OCI-LY7 (cell line): ENCODE measurements around the gene ARFGAP2. TPM values are rescaled to one million over a fixed set of nuclear protein-coding genes. Genes with fewer than 3 reads are reported as not detected.

Experiments used
- BruUV-seq: library from RNA; stranded (reverse); fragments of 400-500 nt; replicated peaks from 2 replicates; lab custom pipeline; 2021; lab: Mats Ljungman, UMichigan
- CTCF ChIA-PET: fragments of 300-600 bp; sonication (Branson Sonifier 250); formaldehyde crosslinking; loops from one replicate; lab custom pipeline; 2022; ENCODE audit warnings: antibody characterized with exemption; ENCODE audit not compliant: unreplicated experiment; lab: Charles Lee
- POLR2A ChIA-PET: fragments of 300-600 bp; sonication (Branson Sonifier 250); formaldehyde crosslinking; loops from one replicate; lab custom pipeline; 2022; ENCODE audit warnings: antibody characterized with exemption; lab: Charles Lee
- DNase-seq: peaks from one replicate; pipeline ENCODE4 v3.0.0-alpha.2; 2015; ENCODE audit warnings: low spot score
- H2AFZ ChIP-seq: fragments of 200-600 bp; sonication (generic), shearing (Covaris generic); 2 replicates; pipeline ENCODE4 v1.6.1; 2014; ENCODE audit warnings: mild to moderate bottlenecking, antibody characterized with exemption, low read length, moderate library complexity
- H3K27ac ChIP-seq: fragments of 200-600 bp; sonication (generic); 2 replicates; pipeline ENCODE4 v1.5.1; 2014; ENCODE audit warnings: mixed run types, low read depth, mild to moderate bottlenecking, moderate library complexity, low read length, inconsistent platforms; ENCODE audit not compliant: poor library complexity, severe bottlenecking
- H3K36me3 ChIP-seq: fragments of 200-600 bp; sonication (generic); 2 replicates; pipeline ENCODE4 v1.6.1; 2014; ENCODE audit warnings: mild to moderate bottlenecking, antibody characterized with exemption, low read length, moderate library complexity, mixed read lengths; ENCODE audit not compliant: insufficient read depth
- H3K4me1 ChIP-seq: fragments of 200-600 bp; sonication (generic); 2 replicates; pipeline ENCODE4 v1.5.1; 2014; ENCODE audit warnings: mild to moderate bottlenecking, low read length; ENCODE audit not compliant: insufficient read depth, poor library complexity, severe bottlenecking
- H3K4me2 ChIP-seq: fragments of 200-600 bp; sonication (generic); 2 replicates; pipeline ENCODE4 v1.6.1; 2014; ENCODE audit warnings: mild to moderate bottlenecking, low read length
- H3K4me3 ChIP-seq: fragments of 200-600 bp; sonication (generic); 2 replicates; pipeline ENCODE4 v1.5.1; 2014; ENCODE audit warnings: mild to moderate bottlenecking, low read depth, low read length; ENCODE audit not compliant: poor library complexity, severe bottlenecking
- H3K79me2 ChIP-seq: fragments of 200-600 bp; sonication (generic); 2 replicates; pipeline ENCODE4 v1.6.1; 2016; ENCODE audit warnings: low read depth, mild to moderate bottlenecking, low read length, moderate library complexity, mixed read lengths; ENCODE audit not compliant: insufficient read depth
- H3K9me2 ChIP-seq: fragments of 200-600 bp; sonication (generic); 2 replicates; pipeline ENCODE4 v1.6.1; 2016; ENCODE audit warnings: mild to moderate bottlenecking, low read length, mixed read lengths; ENCODE audit not compliant: insufficient read depth
- H3K9me3 ChIP-seq: fragments of 200-600 bp; sonication (generic); 2 replicates; pipeline ENCODE4 v1.6.1; 2014; ENCODE audit warnings: mild to moderate bottlenecking, mixed run types, low read length, mixed read lengths
- H4K20me1 ChIP-seq: fragments of 200-600 bp; sonication (generic); 2 replicates; pipeline ENCODE4 v1.6.1; 2014; ENCODE audit warnings: mild to moderate bottlenecking, antibody characterized with exemption, low read length, moderate library complexity, mixed read lengths; ENCODE audit not compliant: insufficient read depth
- EZH2phosphoT487 ChIP-seq: fragments of 200-600 bp; sonication (generic); IDR thresholded peaks from 2 replicates; pipeline ENCODE4 v1.6.1; 2018; ENCODE audit warnings: low read depth, borderline replicate concordance, mild to moderate bottlenecking, mixed run types, antibody characterized with exemption, low read length, moderate library complexity, mixed read lengths
- intact Hi-C: fragments of 100-400 bp; cut with micrococcal nuclease; formaldehyde crosslinking; loops from one replicate; pipeline ENCODE4 v1.10.0; 2022; ENCODE audit not compliant: unreplicated experiment
- total RNA-seq, 2 experiments: library from RNA; depleted of rRNA in 1 of 2; stranded (reverse); fragments of >200 nt in 1 of 2; shearing (Covaris generic) in 1 of 2; gene quantifications; 2 replicates each; pipeline ENCODE4 v1.2.3, GENCODE V29; 2014 to 2022
- TF ChIP-seq, protein P1 (sequence below): fragments of 200-600 bp; sonication (generic); conservative IDR thresholded peaks from 2 replicates; pipeline ENCODE4 v1.5.1; 2014; ENCODE audit warnings: mild to moderate bottlenecking, antibody characterized with exemption, low read length, moderate library complexity, mixed read lengths

Gene ARFGAP2
- total RNA-seq, 2 experiments from 2014 or later: 116 to 135 TPM

DNA sequence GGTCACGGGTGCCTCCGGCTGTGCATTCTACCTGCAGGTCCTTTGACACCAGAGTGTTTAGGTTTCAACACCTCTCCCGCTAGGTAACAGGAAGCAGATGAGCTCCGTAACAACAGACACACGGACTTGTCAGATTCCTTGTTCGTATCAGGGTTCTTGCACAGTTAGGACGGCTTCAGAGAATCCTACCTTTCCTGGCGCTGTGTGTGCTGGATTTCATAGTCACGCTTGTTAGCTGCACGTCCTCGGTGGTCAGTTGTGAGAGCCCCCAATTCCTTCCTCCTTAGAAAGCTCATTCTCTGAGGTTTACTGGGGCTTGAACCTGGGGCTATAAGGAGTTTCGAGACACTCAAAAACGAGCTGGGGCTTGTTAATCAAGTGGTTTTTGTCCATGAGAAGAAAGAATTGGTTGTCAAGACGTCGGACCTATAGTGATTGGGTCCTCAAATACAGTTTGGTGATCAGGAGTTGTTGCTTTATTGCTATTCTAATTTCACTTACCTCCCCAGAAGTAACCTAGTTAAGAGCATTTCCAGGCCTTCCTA is 38.8 kb upstream of the ARFGAP2 start:
- DNase-seq: peak; percentile 29
- ChIA-PET POLR2A (interaction anchor here (0.6 to 3.6 kb wide), 14 partner anchors 10 to 275 kb away, joined by 3 to 25 read pairs (median 4); partner anchors contain the start of gene ACP2), CTCF (interaction anchor here (0.5 to 2.4 kb wide), 3 partner anchors 33 to 239 kb away, joined by 3 to 10 read pairs (median 4); partner anchors contain the start of gene ACP2)

DNA sequence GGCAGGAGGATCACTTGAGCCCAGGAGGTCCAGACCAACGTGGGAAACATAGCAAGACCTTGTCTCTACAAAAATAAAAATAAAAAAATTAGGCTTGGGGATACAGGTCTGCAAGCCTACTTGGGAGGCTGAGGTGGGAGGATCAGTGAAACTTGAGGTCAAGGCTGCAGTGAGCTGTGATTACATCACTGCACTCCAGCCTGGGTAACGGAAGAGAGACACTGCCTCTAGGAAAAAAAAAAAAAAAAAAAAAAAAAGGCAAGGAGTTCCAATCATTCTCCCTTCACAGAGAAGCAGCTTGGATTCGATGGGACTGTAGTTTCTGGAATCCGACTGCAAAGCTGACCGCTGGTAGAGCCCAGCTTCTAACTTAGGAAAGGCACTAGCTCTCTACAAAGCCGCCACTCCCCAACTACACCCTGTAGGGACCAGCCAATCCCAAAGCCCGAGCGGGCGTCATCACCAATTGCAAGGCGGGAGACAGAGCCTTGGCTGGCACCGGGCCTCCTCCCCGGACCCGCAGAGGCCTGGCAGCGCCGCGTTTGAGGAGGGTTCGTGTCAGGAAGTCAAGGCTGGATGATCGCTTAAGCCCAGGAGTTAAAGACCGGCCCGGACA is 37.4 kb upstream of the ARFGAP2 start:
- Histone ChIP-seq H3K36me3 (no peaks in the 10 kb centered on the region), H3K9me3 (no peaks in the 10 kb centered on the region), H3K4me3 (peak overlapping the region; percentile 69), H3K4me1 (peaks cover 50% of the 10 kb centered on the region), H4K20me1 (no peaks in the 10 kb centered on the region), H3K79me2 (no peaks in the 10 kb centered on the region), H3K27ac (no peak overlapping the region), H2AFZ (peak overlapping the region; percentile 68), H3K9me2 (no peaks in the 10 kb centered on the region), H3K4me2 (peak overlapping the region; percentile 82)
- POLR2A ChIA-PET: interaction anchor here (0.5 to 3.6 kb wide), 14 partner anchors 14 to 613 kb away, joined by 3 to 25 read pairs (median 4); partner anchors contain the start of genes ACP2 and ARFGAP2
- TSS peak; percentile 93 for BruUV-seq
- TF ChIP-seq, protein P1, sequence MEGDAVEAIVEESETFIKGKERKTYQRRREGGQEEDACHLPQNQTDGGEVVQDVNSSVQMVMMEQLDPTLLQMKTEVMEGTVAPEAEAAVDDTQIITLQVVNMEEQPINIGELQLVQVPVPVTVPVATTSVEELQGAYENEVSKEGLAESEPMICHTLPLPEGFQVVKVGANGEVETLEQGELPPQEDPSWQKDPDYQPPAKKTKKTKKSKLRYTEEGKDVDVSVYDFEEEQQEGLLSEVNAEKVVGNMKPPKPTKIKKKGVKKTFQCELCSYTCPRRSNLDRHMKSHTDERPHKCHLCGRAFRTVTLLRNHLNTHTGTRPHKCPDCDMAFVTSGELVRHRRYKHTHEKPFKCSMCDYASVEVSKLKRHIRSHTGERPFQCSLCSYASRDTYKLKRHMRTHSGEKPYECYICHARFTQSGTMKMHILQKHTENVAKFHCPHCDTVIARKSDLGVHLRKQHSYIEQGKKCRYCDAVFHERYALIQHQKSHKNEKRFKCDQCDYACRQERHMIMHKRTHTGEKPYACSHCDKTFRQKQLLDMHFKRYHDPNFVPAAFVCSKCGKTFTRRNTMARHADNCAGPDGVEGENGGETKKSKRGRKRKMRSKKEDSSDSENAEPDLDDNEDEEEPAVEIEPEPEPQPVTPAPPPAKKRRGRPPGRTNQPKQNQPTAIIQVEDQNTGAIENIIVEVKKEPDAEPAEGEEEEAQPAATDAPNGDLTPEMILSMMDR: no peak
- TF ChIP-seq EZH2phosphoT487: no peak
- CTCF ChIA-PET: interaction anchor here (1.4 to 2.4 kb wide), 3 partner anchors 31 to 197 kb away, joined by 3 to 10 read pairs (median 3); partner anchors contain the start of gene ACP2
- intact Hi-C loops: loop anchor here (2.0 kb wide), 1 partner anchor 55 kb away; no protein-coding TSS in a partner anchor
- DNase-seq: peak; percentile 37

More for the DNA sequence above, 38.8 kb upstream of the ARFGAP2 start:
- H2AFZ ChIP-seq: peak overlapping the region; percentile 77
- peak overlapping the region; percentile 54 for H3K27ac ChIP-seq
- no peaks in the 10 kb centered on the region for H4K20me1 ChIP-seq
- H3K79me2 ChIP-seq: no peaks in the 10 kb centered on the region
- peaks cover 5% of the 10 kb centered on the region; the same call in 1 of the 2 replicates for H3K9me3 ChIP-seq
- peak overlapping the region; percentile 82 for H3K4me2 ChIP-seq
- TF ChIP-seq, protein P1: no peak
- TF ChIP-seq EZH2phosphoT487: no peak
- H3K4me3 ChIP-seq: peak overlapping the region; percentile 69
- peaks cover 64% of the 10 kb centered on the region for H3K4me1 ChIP-seq
- no peaks in the 10 kb centered on the region for H3K9me2 ChIP-seq
- BruUV-seq: TSS peak; percentile 68
- H3K36me3 ChIP-seq: peaks cover 5% of the 10 kb centered on the region
- intact Hi-C loops: loop anchor here (1.0 to 5.0 kb wide), 3 partner anchors 38 to 103 kb away; no protein-coding TSS in a partner anchor
